B cell (primary cell): Measurements from ENCODE around the gene HLA-B. TPM values are rescaled to one million over a fixed set of nuclear protein-coding genes. Genes with fewer than 3 reads are reported as not detected.

ENCODE experiments used
- ATAC-seq: fragments of 200-7000 bp; cut with Tn5 transposase; one replicate; pipeline ENCODE4 v1.10.0; 2021; ENCODE audit warnings: low read depth, mild to moderate bottlenecking, moderate number of reproducible peaks, moderate library complexity
- CTCF ChIA-PET: fragments of 350-600 bp; sonication (Branson Sonifier 250); formaldehyde crosslinking; loops from one replicate; lab custom pipeline; 2021; ENCODE audit warnings: antibody characterized with exemption, inconsistent platforms; lab: Charles Lee
- POLR2A ChIA-PET: fragments of 350-600 bp; sonication (Branson Sonifier 250); formaldehyde crosslinking; loops from one replicate; lab custom pipeline; 2021; ENCODE audit warnings: antibody characterized with exemption; lab: Charles Lee
- DNase-seq: peaks from one replicate; pipeline ENCODE4 v3.0.0; 2013
- H2AFZ ChIP-seq: 2 replicates; pipeline ENCODE4 v1.6.1; 2012; ENCODE audit warnings: mild to moderate bottlenecking, low read depth, low read length; ENCODE audit not compliant: insufficient read depth, poor library complexity, severe bottlenecking
- H3K27ac ChIP-seq, 2 donors: 1 replicate in 1 of 2; 2 replicates in 1 of 2; pipeline ENCODE4 v1.5.1; 2012 to 2013; ENCODE audit warnings: low read length in 2 of 2, mild to moderate bottlenecking in 2 of 2, moderate library complexity in 1 of 2
- H3K27me3 ChIP-seq, 4 experiments: fragments of 200-600 bp in 1 of 4; sonication (generic) in 1 of 4; replicated peaks in 1 of 4; 1 replicate in 2 of 4; 2 replicates in 2 of 4; pipeline versions ENCODE4 v1.6.1 to v1.7.0; 2013 to 2016; ENCODE audit warnings: low read length in 3 of 4, mild to moderate bottlenecking in 2 of 4, mixed read lengths in 1 of 4, moderate library complexity in 1 of 4; ENCODE audit not compliant: insufficient read depth in 4 of 4, control insufficient read depth in 3 of 4; ENCODE audit errors: control extremely low read depth in 1 of 4
- H3K36me3 ChIP-seq, 2 experiments: replicated peaks in 1 of 2; 1 replicate in 1 of 2; 2 replicates in 1 of 2; pipeline versions ENCODE4 v1.6.1 to v1.7.1; 2013; ENCODE audit warnings: low read length in 1 of 2; ENCODE audit not compliant: insufficient read depth in 2 of 2, control insufficient read depth in 1 of 2; ENCODE audit errors: control extremely low read depth in 1 of 2, extremely low read depth in 1 of 2
- H3K4me1 ChIP-seq, 2 donors: fragments of 200-600 bp in 1 of 2; sonication (generic) in 1 of 2; 1 replicate in 1 of 2; 2 replicates in 1 of 2; pipeline versions ENCODE4 v1.5.1 to v1.6.1; 2013 to 2017; ENCODE audit warnings: low read length in 2 of 2; ENCODE audit not compliant: control insufficient read depth in 2 of 2, insufficient read depth in 2 of 2
- H3K4me2 ChIP-seq: replicated peaks from 2 replicates; pipeline ENCODE3; 2012; ENCODE audit warnings: mild to moderate bottlenecking, low read depth, low read length; ENCODE audit not compliant: poor library complexity, severe bottlenecking
- H3K4me3 ChIP-seq, 5 experiments: fragments of 200-600 bp in 1 of 5; sonication (generic) in 1 of 5; 1 replicate in 3 of 5; 2 replicates in 2 of 5; pipeline versions ENCODE4 v1.5.1 to v1.7.0; 2011 to 2016; ENCODE audit warnings: low read length in 4 of 5, mild to moderate bottlenecking in 4 of 5, low read depth in 2 of 5, control low read depth in 1 of 5, moderate library complexity in 1 of 5; ENCODE audit not compliant: insufficient read depth in 1 of 5; ENCODE audit errors: control extremely low read depth in 1 of 5, extremely low read depth in 1 of 5
- H3K79me2 ChIP-seq: fragments of 200-600 bp; sonication (generic); one replicate; pipeline ENCODE4 v1.6.0; 2016; ENCODE audit warnings: low read length; ENCODE audit not compliant: control insufficient read depth, insufficient read depth
- H3K9ac ChIP-seq: fragments of 200-600 bp; sonication (generic); 2 replicates; pipeline ENCODE4 v1.6.1; 2017; ENCODE audit warnings: mild to moderate bottlenecking, low read length, moderate library complexity
- H3K9me3 ChIP-seq, 3 donors: one replicate each; pipeline versions ENCODE4 v1.6.1 to v1.7.1; 2013; ENCODE audit warnings: low read length in 2 of 3; ENCODE audit not compliant: control insufficient read depth in 2 of 3, insufficient read depth in 1 of 3; ENCODE audit errors: control extremely low read depth in 1 of 3
- H4K20me1 ChIP-seq: 2 replicates; pipeline ENCODE4 v1.6.0; 2012; ENCODE audit warnings: mild to moderate bottlenecking, low read length; ENCODE audit not compliant: insufficient read depth, control insufficient read depth, poor library complexity, severe bottlenecking
- H3K27ac Mint-ChIP-seq: one replicate; pipeline ENCODE4 v1.8.0; 2021; ENCODE audit warnings: mixed read lengths
- H3K27me3 Mint-ChIP-seq: one replicate; pipeline ENCODE4 v1.8.0; 2021; ENCODE audit warnings: mixed read lengths
- H3K4me1 Mint-ChIP-seq: one replicate; pipeline ENCODE4 v1.8.0; 2021; ENCODE audit warnings: mixed read lengths
- H3K4me3 Mint-ChIP-seq: one replicate; pipeline ENCODE4 v1.8.0; 2021; ENCODE audit warnings: mixed read lengths
- H3K9me3 Mint-ChIP-seq: one replicate; pipeline ENCODE4 v1.8.0; 2022; ENCODE audit warnings: mixed read lengths; ENCODE audit not compliant: insufficient read depth
- EZH2 ChIP-seq: IDR thresholded peaks from 2 replicates; pipeline ENCODE4 v1.6.1; 2012; ENCODE audit warnings: borderline replicate concordance, low read depth, mild to moderate bottlenecking, moderate library complexity, low read length; ENCODE audit not compliant: insufficient read depth, poor library complexity, severe bottlenecking
- WGBS: methylation state at CpG from one replicate; pipeline ENCODE4 v1.1.5; 2013; ENCODE audit warnings: missing lambda C conversion rate; ENCODE audit not compliant: insufficient coverage; 5-methylcytosine and 5-hydroxymethylcytosine counted together
- intact Hi-C: fragments of 100-400 bp; cut with micrococcal nuclease; formaldehyde crosslinking; loops from one replicate; pipeline ENCODE4 v1.10.0; 2022
- polyA plus RNA-seq: library from polyadenylated mRNA; depleted of rRNA; stranded (reverse); fragments of >200 nt; gene quantifications from 2 replicates; pipeline ENCODE4 v1.2.3, GENCODE V29; 2012
- total RNA-seq, 2 donors: library from RNA; stranded (reverse); fragments of 120-200 nt in 1 of 2; gene quantifications; 1 replicate in 1 of 2; 2 replicates in 1 of 2; pipeline versions ENCODE4 v1.2.3 to v1.2.4, GENCODE V29; 2013 to 2022
- TF ChIP-seq, protein P1 (sequence below): fragments of 200-600 bp; IDR thresholded peaks from one replicate; pipeline ENCODE4 v1.8.0; 2022; ENCODE audit warnings: antibody characterized with exemption, mild to moderate bottlenecking

HLA-B gene
- total and polyA plus RNA-seq, 2 donors (not counting 1 experiment from before 2014, with no cell fraction given) = 4,028 to 7,345 TPM

DNA sequence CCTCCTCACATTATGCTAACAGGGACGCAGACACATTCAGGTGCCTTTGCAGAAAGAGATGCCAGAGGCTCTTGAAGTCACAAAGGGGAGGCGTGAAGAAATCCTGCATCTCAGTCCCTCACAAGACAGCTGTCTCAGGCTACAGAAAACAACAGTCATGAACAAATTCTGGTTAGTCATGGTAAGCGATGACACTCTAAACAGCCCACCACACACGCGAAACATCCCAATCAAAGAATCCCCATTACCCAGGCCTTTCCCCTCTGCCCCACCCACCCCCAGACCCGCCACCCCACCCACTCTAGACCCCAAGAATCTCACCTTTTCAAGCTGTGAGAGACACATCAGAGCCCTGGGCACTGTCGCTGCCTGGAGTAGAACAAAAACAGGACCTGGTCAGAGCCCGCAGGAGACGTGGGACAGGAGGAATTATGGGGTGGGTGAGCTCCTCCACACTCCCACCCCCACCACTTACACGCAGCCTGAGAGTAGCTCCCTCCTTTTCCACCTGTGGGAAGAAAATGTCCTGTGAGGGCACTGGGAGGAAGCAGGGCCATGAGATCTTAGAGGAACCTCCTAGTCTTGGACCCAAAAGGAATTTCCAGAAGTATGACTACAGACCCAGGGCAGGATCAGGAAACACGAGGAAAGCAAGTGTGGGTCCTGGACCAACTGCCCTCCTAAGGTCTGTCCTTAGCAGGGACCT is 2.7 kb downstream of the HLA-B start:
- intact Hi-C loops = loop anchor here (5.0 to 10.0 kb wide), 2 partner anchors 47 to 740 kb away; partner anchors contain the start of genes MRPS18B and PPP1R10
- H3K27me3 ChIP-seq = no peaks in the 10 kb centered on the region

More for the DNA sequence above, 2.7 kb downstream of the HLA-B start:
- no peak for ATAC-seq
- Histone ChIP-seq H3K4me3 (peak overlapping the region; percentile 41 to 98 (median 87)), H3K9me3 (no peaks in the 10 kb centered on the region), H4K20me1 (peaks cover 60% of the 10 kb centered on the region), H3K79me2 (peaks cover 62% of the 10 kb centered on the region), H3K9ac (peak overlapping the region; percentile 100), H3K4me2 (peak overlapping the region; percentile 92), H2AFZ (no peak overlapping the region), H3K27ac (peak overlapping the region; percentile 5 to 8), H3K4me1 (peaks cover 61 to 63% of the 10 kb centered on the region in 2 donors), H3K36me3 (peaks cover 2 to 36% of the 10 kb centered on the region in 2 experiments)
- H3K4me3 Mint-ChIP-seq = peak overlapping the region; percentile 99
- TF ChIP-seq EZH2 = no peak
- TF ChIP-seq, protein P1, sequence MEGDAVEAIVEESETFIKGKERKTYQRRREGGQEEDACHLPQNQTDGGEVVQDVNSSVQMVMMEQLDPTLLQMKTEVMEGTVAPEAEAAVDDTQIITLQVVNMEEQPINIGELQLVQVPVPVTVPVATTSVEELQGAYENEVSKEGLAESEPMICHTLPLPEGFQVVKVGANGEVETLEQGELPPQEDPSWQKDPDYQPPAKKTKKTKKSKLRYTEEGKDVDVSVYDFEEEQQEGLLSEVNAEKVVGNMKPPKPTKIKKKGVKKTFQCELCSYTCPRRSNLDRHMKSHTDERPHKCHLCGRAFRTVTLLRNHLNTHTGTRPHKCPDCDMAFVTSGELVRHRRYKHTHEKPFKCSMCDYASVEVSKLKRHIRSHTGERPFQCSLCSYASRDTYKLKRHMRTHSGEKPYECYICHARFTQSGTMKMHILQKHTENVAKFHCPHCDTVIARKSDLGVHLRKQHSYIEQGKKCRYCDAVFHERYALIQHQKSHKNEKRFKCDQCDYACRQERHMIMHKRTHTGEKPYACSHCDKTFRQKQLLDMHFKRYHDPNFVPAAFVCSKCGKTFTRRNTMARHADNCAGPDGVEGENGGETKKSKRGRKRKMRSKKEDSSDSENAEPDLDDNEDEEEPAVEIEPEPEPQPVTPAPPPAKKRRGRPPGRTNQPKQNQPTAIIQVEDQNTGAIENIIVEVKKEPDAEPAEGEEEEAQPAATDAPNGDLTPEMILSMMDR = no peak
- DNase-seq = peak; percentile 52
- CTCF ChIA-PET = interaction anchor here (1.1 to 4.2 kb wide), 2 partner anchors 12 to 151 kb away, joined by 3 to 21 read pairs; no protein-coding TSS in a partner anchor
- POLR2A ChIA-PET = interaction anchor here (1.4 to 1.9 kb wide), 4 partner anchors 12 to 157 kb away, joined by 4 to 38 read pairs (median 8); no protein-coding TSS in a partner anchor
- H3K9me3 Mint-ChIP-seq = no peaks in the 10 kb centered on the region
- no peaks in the 10 kb centered on the region for H3K27me3 Mint-ChIP-seq
- H3K4me1 Mint-ChIP-seq = peaks cover 77% of the 10 kb centered on the region
- 58% methylated on average over 5 of the region's 11 CpGs for WGBS
- peak overlapping the region; percentile 100 for H3K27ac Mint-ChIP-seq
